NCI-H2196 (cell line): ENCODE results near the gene CACNA1E.
"Not testable (repeated sequence)": the region's sequence is repeated elsewhere in the genome, so short reads cannot be mapped to it uniquely, and the experiment has no call there.

ENCODE experiments used
- DNase-seq: peaks from one replicate; lab custom pipeline; 2025; ENCODE audit not compliant: unreplicated experiment; lab: John Stamatoyannopoulos, UW

Gene CACNA1E

GRCh38 chr1:181514298-181515290 is 31.3 kb downstream of the CACNA1E start:
- peak; percentile 75 for DNase-seq

GRCh38 chr1:181516706-181517105 is 33.4 kb downstream of the CACNA1E start:
- no peak for DNase-seq

DNA sequence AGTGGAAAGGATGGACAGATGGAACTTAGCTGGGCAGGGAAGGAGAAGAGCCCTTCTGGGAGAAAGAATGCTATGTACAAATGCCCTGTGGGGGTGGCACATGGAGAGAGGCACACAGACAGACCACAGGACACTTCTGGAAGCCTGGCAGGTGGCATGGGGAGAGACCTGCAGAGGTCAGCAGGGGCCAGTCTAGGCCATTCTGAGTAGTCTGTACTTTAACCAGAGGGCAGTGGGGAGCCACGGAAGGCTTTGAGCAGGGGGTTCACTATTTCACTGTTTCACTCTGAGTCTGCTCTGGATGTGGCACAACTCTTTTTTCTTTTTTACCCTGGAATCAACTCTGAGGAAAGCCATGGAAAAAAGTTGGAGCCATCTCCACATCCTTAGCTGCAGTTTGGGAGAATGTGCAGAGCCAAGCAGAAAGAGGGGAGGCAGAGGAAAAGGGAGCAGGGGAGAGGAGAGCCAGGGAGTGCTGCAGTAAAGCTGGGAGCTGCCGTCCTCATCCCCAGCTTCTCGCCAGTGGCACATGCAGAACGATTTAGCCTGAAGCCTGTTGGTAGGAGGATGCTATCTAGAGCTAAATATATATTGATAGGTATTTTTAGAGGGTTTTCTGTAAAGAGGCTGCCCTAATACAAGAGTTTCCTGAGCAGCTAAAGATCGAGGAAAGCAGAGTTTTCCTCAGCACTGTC is 34.0 kb downstream of the CACNA1E start:
- peak; percentile 2 for DNase-seq

GRCh38 chr1:181518152-181518551 is 34.8 kb downstream of the CACNA1E start:
- no peak for DNase-seq

GRCh38 chr1:181522864-181523263 is 39.5 kb downstream of the CACNA1E start:
- DNase-seq = no peak

DNA sequence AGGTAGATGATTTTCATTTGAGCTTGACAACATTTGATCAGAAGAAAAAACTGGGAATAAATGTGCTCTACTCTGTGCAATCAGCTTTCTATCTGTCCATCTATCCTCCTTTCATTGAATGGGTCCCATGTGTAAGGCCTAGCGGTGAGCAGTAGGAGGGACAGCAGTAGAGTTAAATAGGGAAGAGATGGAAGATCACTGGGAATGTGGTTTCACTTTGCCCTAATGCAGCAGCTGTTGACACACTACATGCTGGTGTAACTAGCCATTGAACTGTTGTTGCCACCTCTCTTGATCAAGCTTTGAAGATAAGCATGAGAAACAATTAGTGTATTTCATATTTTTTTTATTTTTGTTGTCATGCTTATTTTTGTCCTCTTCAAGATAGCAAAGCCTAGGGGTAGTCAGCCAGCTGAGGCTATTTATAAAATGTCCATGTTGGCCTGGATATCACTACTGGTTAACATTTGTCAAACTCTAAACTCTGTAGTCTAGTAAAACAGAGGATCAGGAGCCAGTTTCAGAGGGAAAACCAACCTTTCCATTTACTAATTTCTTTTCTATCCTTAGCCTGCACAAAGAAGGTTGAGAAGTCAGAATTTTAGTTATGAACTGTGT is 41.9 kb downstream of the CACNA1E start:
- no peak for DNase-seq

DNA sequence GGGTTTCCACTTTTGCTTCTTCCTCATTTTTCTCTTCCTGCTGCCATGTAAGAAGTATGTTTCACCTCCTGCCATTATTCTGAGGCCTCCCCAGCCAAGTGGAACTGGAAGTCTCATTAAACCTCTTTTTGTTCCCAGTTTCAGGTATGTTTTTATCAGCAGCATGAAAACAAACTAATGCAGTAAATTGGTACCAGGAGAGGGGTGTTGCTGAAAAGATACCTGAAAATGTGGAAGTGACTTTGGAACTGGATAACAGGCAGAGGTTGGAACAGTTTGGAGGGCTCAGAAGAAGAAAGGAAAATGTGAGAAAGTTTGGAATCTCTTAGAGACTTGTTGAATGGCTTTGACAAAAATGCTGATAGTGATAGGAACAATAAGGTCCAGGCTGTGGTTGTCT is 44.9 kb downstream of the CACNA1E start:
- not testable (repeated sequence) for DNase-seq

- DNase-seq = no peak
Observed at GRCh38 chr1:181531441-181531840, 48.1 kb downstream of the CACNA1E start.

DNA sequence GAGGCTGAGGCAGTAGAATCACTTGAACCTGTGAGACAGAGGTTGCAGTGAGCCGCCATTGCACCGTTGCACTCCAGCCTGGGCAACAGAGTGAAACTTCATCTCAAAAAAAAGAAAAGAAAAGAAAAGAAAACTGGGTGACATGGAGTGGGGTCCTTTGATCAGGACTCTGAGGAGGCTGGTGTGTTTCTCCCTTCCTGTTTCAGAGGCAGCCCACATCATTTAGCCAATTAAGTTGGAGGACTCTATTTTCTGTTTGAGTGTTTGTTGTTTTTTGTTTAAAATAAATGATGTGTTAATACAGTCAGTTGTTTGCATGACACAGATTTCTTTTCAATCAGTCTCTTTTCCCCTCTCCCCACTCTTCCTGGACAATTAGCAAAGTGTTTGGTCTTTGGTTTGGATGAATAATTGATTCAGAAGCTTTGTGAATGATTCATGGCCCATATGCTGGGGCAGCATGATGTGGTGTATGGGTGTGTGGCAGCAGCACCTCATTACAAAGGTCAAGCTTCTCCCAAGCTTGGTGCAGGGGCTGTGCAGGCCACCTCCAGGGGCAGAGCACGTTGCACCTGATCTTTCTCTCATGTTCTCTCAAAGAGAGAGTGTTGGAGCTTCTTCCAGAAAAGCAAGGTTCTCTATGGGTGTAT is 48.8 kb downstream of the CACNA1E start:
- DNase-seq = no peak

DNA sequence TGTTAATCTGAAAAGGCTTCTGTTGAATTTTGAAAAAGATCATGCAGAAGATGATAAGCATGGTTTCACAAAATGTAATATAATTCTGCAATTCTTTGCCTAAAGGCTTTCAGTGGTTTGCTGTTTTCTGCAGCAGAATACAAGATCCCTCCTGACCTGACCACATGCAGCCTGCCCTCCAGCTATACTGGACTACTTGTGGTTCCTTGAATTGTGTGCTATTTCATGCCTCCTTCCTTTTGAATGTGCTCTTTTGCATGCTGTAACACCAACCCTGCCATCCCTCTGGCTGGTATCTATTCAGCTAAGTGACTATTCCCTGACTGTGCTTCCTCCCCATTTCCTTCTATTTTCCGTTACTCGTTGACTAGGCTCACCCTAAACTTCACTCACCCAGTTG is 55.5 kb downstream of the CACNA1E start:
- DNase-seq = no peak

GRCh38 chr1:181541458-181541857 is 58.1 kb downstream of the CACNA1E start:
- DNase-seq = no peak

GRCh38 chr1:181541947-181542346 is 58.6 kb downstream of the CACNA1E start:
- DNase-seq = no peak

- DNase-seq = not testable (repeated sequence)
Observed at GRCh38 chr1:181542406-181542805, 59.1 kb downstream of the CACNA1E start.

DNA sequence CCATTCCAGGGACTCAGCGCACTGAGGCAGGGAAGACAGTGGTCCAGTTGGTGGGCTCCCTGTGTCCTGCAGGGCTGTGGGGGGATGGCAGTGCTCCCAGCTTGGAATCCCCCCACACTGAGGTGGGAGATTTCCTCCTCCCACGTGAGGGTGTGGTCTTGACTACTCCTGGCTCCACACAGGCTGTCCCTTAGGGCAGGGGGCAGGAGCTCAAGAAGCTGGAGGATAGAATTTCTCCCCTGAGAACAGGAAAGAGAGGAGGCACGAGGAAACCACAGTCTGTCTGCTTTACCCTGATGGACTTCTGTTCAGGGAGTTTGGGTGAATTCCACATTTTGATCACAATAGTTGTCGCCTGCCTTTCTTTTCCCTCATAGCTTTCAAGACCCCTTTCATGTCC is 62.1 kb downstream of the CACNA1E start:
- no peak for DNase-seq

- no peak for DNase-seq
Observed at GRCh38 chr1:181548497-181548896, 65.2 kb downstream of the CACNA1E start.

- no peak for DNase-seq
Observed at GRCh38 chr1:181551249-181551648, 67.9 kb downstream of the CACNA1E start.

DNA sequence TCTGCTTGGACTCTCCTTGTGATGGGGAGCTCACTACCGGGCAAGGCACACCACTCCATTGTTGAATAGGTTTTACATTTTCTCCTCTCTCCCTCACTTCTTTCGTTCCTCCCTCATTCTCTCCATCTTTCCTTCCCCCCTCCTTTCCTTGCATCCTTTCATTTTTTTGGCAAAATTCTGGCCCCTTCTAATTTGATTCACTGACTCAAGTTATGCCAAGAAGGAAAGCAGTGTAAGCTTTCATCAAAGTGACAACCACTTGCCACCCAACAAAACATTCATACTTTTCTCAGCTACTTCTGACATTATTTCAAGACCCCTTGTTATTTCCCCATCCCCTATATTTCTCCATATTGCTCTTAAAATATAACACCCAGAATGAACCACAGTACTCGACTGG is 68.4 kb downstream of the CACNA1E start:
- DNase-seq = no peak

GRCh38 chr1:181554465-181554864 is 71.1 kb downstream of the CACNA1E start:
- DNase-seq = no peak

- DNase-seq = no peak
Observed at GRCh38 chr1:181556631-181557030, 73.3 kb downstream of the CACNA1E start.

GRCh38 chr1:181557313-181557712 is 74.0 kb downstream of the CACNA1E start:
- DNase-seq = no peak

- DNase-seq = no peak
Observed at GRCh38 chr1:181558416-181558815, 75.1 kb downstream of the CACNA1E start.
